HCT116 (cell line): Measurements from ENCODE around the gene GNPDA1.
"Not testable (repeated sequence)": the region's sequence is repeated elsewhere in the genome, so short reads cannot be mapped to it uniquely, and the experiment has no call there.

ENCODE experiments used
- EGR1 ChIP-seq: IDR thresholded peaks from 2 replicates; pipeline ENCODE4 v1.6.1; 2012; ENCODE audit warnings: low read depth
- EZH2 ChIP-seq: fragments of 200-600 bp; sonication (generic); IDR thresholded peaks from 2 replicates; pipeline ENCODE4 v1.6.1; 2017; ENCODE audit warnings: antibody characterized with exemption, mixed run types
- JUND ChIP-seq: IDR thresholded peaks from 2 replicates; pipeline ENCODE4 v1.6.1; 2012
- POLR2A ChIP-seq: IDR thresholded peaks from 2 replicates; pipeline ENCODE4 v1.7.0; 2011; ENCODE audit warnings: borderline replicate concordance; ENCODE audit not compliant: insufficient read depth, insufficient read length; ENCODE audit errors: extremely low read depth
- RAD21 ChIP-seq: IDR thresholded peaks from 2 replicates; pipeline ENCODE4 v1.6.1; 2012; ENCODE audit warnings: low read depth, mild to moderate bottlenecking
- SIN3A ChIP-seq: IDR thresholded peaks from 2 replicates; pipeline ENCODE4 v1.6.1; 2012; ENCODE audit warnings: low read depth
- SP1 ChIP-seq: IDR thresholded peaks from 2 replicates; pipeline ENCODE4 v1.6.1; 2012; ENCODE audit warnings: low read depth
- TF ChIP-seq, protein P1 (sequence below): IDR thresholded peaks from 2 replicates; pipeline ENCODE4 v1.6.1; 2011; ENCODE audit warnings: mild to moderate bottlenecking, low read length, moderate library complexity; ENCODE audit not compliant: insufficient replicate concordance; ENCODE audit errors: extremely low read depth
- TF ChIP-seq, protein P2 (sequence below), 3 experiments: fragments of 200-600 bp in 1 of 3; sonication (generic) in 1 of 3; IDR thresholded peaks in 2 of 3; conservative IDR thresholded peaks in 1 of 3; 2 replicates each; pipeline ENCODE4 v1.5.1; 2012 to 2017; ENCODE audit warnings: low read depth in 2 of 3, low read length in 2 of 3, antibody characterized with exemption in 1 of 3, borderline replicate concordance in 1 of 3, control low read depth in 1 of 3, mild to moderate bottlenecking in 1 of 3, mixed read lengths in 1 of 3, mixed run types in 1 of 3, moderate library complexity in 1 of 3; ENCODE audit not compliant: insufficient read depth in 1 of 3
- TF ChIP-seq, protein P3 (sequence below): IDR thresholded peaks from 2 replicates; pipeline ENCODE4 v1.6.1; 2012; ENCODE audit warnings: low read depth

DNA sequence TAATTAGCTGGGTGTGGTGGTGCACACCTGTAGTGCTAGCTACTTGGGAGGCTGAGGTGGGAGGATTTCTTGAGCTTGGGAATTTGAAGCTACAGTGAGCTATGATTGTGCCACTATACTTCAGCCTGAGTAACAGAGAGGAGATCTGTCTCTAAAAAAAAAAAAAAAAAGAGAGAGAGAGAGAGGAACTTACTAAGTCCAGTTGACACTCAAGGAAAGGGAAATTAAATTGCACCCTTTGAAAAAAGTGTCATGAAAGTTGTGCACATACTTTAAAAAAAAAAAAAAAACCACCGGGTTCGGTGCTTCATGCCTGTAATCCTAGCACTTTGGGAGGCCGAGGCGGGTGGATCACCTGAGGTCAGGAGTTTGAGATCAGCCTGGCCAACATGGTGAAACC, 39.2 kb upstream of the GNPDA1 start:
- TF ChIP-seq, protein P1, sequence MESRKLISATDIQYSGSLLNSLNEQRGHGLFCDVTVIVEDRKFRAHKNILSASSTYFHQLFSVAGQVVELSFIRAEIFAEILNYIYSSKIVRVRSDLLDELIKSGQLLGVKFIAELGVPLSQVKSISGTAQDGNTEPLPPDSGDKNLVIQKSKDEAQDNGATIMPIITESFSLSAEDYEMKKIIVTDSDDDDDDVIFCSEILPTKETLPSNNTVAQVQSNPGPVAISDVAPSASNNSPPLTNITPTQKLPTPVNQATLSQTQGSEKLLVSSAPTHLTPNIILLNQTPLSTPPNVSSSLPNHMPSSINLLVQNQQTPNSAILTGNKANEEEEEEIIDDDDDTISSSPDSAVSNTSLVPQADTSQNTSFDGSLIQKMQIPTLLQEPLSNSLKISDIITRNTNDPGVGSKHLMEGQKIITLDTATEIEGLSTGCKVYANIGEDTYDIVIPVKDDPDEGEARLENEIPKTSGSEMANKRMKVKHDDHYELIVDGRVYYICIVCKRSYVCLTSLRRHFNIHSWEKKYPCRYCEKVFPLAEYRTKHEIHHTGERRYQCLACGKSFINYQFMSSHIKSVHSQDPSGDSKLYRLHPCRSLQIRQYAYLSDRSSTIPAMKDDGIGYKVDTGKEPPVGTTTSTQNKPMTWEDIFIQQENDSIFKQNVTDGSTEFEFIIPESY: not testable (repeated sequence)
- TF ChIP-seq JUND, RAD21, EZH2, POLR2A, SP1, EGR1, SIN3A: not testable (repeated sequence)
- TF ChIP-seq, protein P2, sequence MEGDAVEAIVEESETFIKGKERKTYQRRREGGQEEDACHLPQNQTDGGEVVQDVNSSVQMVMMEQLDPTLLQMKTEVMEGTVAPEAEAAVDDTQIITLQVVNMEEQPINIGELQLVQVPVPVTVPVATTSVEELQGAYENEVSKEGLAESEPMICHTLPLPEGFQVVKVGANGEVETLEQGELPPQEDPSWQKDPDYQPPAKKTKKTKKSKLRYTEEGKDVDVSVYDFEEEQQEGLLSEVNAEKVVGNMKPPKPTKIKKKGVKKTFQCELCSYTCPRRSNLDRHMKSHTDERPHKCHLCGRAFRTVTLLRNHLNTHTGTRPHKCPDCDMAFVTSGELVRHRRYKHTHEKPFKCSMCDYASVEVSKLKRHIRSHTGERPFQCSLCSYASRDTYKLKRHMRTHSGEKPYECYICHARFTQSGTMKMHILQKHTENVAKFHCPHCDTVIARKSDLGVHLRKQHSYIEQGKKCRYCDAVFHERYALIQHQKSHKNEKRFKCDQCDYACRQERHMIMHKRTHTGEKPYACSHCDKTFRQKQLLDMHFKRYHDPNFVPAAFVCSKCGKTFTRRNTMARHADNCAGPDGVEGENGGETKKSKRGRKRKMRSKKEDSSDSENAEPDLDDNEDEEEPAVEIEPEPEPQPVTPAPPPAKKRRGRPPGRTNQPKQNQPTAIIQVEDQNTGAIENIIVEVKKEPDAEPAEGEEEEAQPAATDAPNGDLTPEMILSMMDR (IDR thresholded peaks at IDR 0.05 in 2 of 3, conservative IDR thresholded peaks at IDR 0.05 in 1 of 3; ENCODE audit: borderline replicate concordance in 1 of 3, insufficient read depth in 1 of 3, low read depth in 2 of 3, low read length in 2 of 3): not testable (repeated sequence)
- TF ChIP-seq, protein P3, sequence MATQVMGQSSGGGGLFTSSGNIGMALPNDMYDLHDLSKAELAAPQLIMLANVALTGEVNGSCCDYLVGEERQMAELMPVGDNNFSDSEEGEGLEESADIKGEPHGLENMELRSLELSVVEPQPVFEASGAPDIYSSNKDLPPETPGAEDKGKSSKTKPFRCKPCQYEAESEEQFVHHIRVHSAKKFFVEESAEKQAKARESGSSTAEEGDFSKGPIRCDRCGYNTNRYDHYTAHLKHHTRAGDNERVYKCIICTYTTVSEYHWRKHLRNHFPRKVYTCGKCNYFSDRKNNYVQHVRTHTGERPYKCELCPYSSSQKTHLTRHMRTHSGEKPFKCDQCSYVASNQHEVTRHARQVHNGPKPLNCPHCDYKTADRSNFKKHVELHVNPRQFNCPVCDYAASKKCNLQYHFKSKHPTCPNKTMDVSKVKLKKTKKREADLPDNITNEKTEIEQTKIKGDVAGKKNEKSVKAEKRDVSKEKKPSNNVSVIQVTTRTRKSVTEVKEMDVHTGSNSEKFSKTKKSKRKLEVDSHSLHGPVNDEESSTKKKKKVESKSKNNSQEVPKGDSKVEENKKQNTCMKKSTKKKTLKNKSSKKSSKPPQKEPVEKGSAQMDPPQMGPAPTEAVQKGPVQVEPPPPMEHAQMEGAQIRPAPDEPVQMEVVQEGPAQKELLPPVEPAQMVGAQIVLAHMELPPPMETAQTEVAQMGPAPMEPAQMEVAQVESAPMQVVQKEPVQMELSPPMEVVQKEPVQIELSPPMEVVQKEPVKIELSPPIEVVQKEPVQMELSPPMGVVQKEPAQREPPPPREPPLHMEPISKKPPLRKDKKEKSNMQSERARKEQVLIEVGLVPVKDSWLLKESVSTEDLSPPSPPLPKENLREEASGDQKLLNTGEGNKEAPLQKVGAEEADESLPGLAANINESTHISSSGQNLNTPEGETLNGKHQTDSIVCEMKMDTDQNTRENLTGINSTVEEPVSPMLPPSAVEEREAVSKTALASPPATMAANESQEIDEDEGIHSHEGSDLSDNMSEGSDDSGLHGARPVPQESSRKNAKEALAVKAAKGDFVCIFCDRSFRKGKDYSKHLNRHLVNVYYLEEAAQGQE: not testable (repeated sequence)
